Nephron (organoid): ENCODE data around the gene XXYLT1.
"Not testable (repeated sequence)": the region's sequence is repeated elsewhere in the genome, so short reads cannot be mapped to it uniquely, and the experiment has no call there.

Experiments
- H3K27ac Mint-ChIP-seq, 3 experiments: 2 replicates each; pipeline ENCODE4 v1.8.0; 2020; ENCODE audit warnings: mixed read lengths in 3 of 3, mild to moderate bottlenecking in 2 of 3, moderate library complexity in 1 of 3
- H3K27me3 Mint-ChIP-seq: 2 replicates; pipeline ENCODE4 v1.8.0; 2021; ENCODE audit warnings: low read depth, mild to moderate bottlenecking, moderate library complexity, mixed read lengths
- H3K36me3 Mint-ChIP-seq: 2 replicates; pipeline ENCODE4 v1.8.0; 2020; ENCODE audit warnings: low read depth, mixed read lengths
- H3K4me1 Mint-ChIP-seq: 2 replicates; pipeline ENCODE4 v1.8.0; 2020; ENCODE audit warnings: mixed read lengths
- H3K4me3 Mint-ChIP-seq, 3 experiments: 2 replicates each; pipeline ENCODE4 v1.8.0; 2020; ENCODE audit warnings: mild to moderate bottlenecking in 3 of 3, mixed read lengths in 3 of 3, moderate library complexity in 2 of 3
- H3K9me3 Mint-ChIP-seq: 2 replicates; pipeline ENCODE4 v1.8.0; 2020; ENCODE audit warnings: mixed read lengths
- TF ChIP-seq, protein P1 (sequence below), 3 experiments: fragments of 200-600 bp; sonication (generic); IDR thresholded peaks; one replicate each; pipeline ENCODE4 v1.5.0; 2021; ENCODE audit warnings: antibody characterized with exemption in 3 of 3; ENCODE audit not compliant: unreplicated experiment in 3 of 3

The XXYLT1 gene

DNA sequence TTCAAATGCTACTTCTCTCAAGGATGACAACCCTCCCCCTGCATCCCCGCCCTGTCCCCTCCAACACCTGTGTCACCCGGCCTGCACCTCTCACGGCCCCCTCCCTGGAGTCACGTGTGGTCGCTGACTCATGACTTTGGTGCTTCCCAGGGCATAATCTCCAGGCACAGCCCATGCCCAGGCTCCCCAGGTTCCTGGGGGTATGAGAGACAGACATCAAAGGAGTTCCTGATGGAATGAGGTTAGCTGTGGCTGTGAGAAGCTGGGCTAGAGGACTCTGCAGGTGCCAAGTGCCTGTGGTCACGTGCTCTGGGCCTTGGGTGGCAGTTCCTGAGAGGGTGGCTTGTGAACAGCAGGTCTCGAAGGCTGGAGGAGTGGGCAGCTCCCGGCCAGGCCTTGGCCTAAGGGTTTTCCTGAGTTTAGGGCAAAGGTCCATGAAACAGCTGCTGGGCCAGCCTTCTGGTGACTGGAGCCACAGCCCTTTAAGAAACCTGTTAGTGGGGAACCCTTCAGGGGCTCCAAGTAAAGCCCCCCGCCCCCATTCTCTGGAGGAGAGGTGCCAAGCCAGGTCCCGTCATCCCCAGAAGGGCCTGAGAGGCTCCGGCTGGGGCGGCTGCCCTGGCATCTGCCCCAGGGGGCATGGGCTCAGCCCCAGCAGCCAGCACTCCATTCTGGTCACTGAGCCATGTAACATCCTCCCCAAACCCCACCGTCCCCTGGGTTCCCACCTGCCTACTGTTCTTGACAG is 230.0 kb downstream of the XXYLT1 start:
- Mint-ChIP-seq H3K27me3 (peaks cover 25% of the 10 kb centered on the region), H3K36me3 (no peaks in the 10 kb centered on the region), H3K9me3 (peaks cover 7% of the 10 kb centered on the region), H3K27ac (no peak overlapping the region), H3K4me1 (peaks cover 28% of the 10 kb centered on the region), H3K4me3 (no peak overlapping the region)
- TF ChIP-seq, protein P1, sequence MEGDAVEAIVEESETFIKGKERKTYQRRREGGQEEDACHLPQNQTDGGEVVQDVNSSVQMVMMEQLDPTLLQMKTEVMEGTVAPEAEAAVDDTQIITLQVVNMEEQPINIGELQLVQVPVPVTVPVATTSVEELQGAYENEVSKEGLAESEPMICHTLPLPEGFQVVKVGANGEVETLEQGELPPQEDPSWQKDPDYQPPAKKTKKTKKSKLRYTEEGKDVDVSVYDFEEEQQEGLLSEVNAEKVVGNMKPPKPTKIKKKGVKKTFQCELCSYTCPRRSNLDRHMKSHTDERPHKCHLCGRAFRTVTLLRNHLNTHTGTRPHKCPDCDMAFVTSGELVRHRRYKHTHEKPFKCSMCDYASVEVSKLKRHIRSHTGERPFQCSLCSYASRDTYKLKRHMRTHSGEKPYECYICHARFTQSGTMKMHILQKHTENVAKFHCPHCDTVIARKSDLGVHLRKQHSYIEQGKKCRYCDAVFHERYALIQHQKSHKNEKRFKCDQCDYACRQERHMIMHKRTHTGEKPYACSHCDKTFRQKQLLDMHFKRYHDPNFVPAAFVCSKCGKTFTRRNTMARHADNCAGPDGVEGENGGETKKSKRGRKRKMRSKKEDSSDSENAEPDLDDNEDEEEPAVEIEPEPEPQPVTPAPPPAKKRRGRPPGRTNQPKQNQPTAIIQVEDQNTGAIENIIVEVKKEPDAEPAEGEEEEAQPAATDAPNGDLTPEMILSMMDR (IDR thresholded peaks at IDR 0.05; ENCODE audit: unreplicated experiment in 3 of 3): no peak

DNA sequence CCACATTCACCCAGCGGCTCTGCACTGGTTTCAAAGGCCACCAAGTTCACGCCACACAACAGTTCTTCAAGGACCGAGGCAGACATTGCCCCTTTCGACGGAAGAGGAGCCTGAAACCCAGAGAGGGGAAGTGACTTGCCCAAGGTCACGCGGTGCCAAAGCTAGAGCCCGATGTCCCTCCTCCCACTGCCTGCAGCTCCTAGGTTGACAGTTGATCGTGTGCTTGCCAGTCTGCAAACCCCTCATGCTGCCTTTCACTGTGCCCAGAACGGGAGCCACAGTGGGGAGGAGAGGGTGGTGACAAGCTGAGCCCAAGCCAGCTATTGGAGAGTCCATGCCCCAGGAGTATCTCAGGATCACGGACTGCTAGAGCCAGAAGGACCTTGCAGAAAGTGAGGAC is 230.9 kb downstream of the XXYLT1 start:
- H3K27me3 Mint-ChIP-seq: peaks cover 25% of the 10 kb centered on the region
- peaks cover 7% of the 10 kb centered on the region for H3K9me3 Mint-ChIP-seq
- TF ChIP-seq, protein P1 (IDR thresholded peaks at IDR 0.05; ENCODE audit: unreplicated experiment in 3 of 3): no peak
- H3K4me3 Mint-ChIP-seq: no peak overlapping the region
- no peaks in the 10 kb centered on the region for H3K36me3 Mint-ChIP-seq
- no peak overlapping the region for H3K27ac Mint-ChIP-seq
- H3K4me1 Mint-ChIP-seq: peaks cover 28% of the 10 kb centered on the region

DNA sequence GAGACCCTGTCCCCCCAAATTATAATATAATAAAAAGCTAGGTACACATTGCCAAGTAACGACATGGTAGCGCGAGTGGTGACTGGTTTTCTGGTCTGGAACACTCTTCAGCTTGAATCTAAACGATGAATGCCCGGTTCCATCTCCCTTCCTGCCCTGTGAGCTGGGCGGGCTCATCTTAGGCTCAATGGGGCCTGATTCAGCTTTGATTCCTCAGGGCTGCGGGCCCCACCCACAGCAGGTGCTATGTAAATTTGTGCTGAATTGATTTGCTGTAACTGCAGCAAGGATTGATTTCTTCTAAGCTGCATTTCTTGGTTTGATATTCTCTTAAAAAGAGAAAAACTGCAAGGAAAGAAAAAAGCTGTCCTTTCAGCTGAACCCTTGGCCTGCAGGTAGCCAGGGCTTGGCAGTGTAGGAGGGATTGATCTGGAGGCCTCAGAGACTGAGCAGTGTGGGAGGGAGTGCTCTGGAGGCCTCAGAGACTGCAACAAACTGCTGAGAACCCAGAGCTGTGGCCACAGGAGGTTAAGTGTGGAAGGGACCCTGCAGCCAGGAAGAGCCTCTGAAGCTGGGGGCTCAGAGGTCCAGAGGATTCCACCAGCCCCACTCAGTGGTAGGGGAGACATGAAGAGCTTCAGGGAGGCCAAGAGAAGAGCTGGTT is 231.6 kb downstream of the XXYLT1 start:
- Mint-ChIP-seq H3K9me3 (peaks cover 7% of the 10 kb centered on the region), H3K4me3 (no peak overlapping the region), H3K27me3 (peaks cover 26% of the 10 kb centered on the region), H3K36me3 (no peaks in the 10 kb centered on the region), H3K4me1 (peaks cover 28% of the 10 kb centered on the region), H3K27ac (peak overlapping the region in 2 of 3 experiments; percentile 32 to 41)
- TF ChIP-seq, protein P1 (IDR thresholded peaks at IDR 0.05; ENCODE audit: unreplicated experiment in 3 of 3): no peak

DNA sequence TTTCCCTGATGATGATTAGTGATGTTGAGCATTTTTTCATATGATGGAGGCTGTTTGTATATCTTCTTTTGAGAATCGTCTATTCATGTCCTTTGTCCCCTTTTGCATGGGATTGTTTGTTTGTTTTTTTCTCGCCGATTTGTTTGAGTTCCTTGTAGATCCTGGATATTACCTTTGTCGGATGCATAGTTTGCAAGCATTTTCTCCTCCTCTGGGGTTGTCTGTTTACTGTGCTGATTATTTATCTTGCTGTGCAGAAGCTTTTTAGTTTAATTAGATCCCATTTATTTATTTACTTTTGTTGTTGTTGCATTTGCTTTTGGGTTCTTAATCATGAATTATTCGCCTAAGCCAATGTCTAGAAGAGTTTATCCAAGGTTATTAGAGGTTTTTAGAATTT is 232.8 kb downstream of the XXYLT1 start:
- TF ChIP-seq, protein P1 (IDR thresholded peaks at IDR 0.05; ENCODE audit: unreplicated experiment in 3 of 3): no peak
- no peak overlapping the region for H3K4me3 Mint-ChIP-seq
- peaks cover 28% of the 10 kb centered on the region for H3K4me1 Mint-ChIP-seq
- no peak overlapping the region for H3K27ac Mint-ChIP-seq
- H3K36me3 Mint-ChIP-seq: no peaks in the 10 kb centered on the region
- H3K27me3 Mint-ChIP-seq: peaks cover 25% of the 10 kb centered on the region
- peaks cover 7% of the 10 kb centered on the region for H3K9me3 Mint-ChIP-seq

DNA sequence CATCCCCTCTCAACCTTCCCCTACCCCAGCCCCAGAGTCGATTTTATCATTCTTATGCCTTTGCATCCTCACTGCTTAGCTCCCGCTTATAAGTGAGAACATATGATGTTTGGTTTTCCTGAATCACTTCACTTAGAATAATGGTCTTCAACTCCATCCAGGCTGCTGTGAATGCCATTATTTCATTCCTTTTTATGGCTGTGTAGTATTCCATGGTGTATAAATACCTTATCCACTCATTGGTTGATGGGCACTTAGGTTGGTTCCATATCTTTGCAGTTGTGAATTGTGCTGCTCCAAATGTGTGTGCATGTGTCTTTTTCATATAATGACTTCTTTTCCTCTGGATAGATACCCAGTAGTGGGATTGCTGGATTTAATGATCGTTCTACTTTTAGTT is 233.4 kb downstream of the XXYLT1 start:
- H3K27me3 Mint-ChIP-seq: peaks cover 21% of the 10 kb centered on the region
- not testable (repeated sequence) for H3K4me3 Mint-ChIP-seq, H3K27ac Mint-ChIP-seq, H3K36me3 Mint-ChIP-seq, H3K9me3 Mint-ChIP-seq
- peaks cover 28% of the 10 kb centered on the region for H3K4me1 Mint-ChIP-seq

DNA sequence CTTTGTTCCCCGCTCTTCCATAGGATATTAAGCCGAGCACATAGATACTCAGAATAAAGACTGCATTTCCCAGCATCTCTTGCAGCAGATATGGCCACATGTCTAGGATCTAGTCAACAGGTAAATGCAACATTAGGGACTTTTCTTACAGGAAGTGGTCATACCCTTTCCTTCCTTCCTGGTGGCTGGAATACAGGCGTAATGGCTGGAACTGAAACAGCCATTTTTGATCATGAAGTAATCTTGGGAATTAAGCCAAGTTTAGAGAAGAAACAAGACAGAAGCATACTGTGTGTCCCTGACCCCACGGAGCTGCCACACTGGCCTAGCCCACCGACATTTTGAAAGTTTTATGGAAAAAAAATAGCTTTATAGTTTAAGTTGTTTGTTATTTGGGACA is 234.0 kb downstream of the XXYLT1 start:
- peaks cover 7% of the 10 kb centered on the region for H3K9me3 Mint-ChIP-seq
- H3K27me3 Mint-ChIP-seq: peaks cover 23% of the 10 kb centered on the region
- H3K36me3 Mint-ChIP-seq: no peaks in the 10 kb centered on the region
- H3K4me3 Mint-ChIP-seq: no peak overlapping the region
- H3K4me1 Mint-ChIP-seq: peaks cover 22% of the 10 kb centered on the region
- TF ChIP-seq, protein P1 (IDR thresholded peaks at IDR 0.05; ENCODE audit: unreplicated experiment in 3 of 3): no peak
- H3K27ac Mint-ChIP-seq: peak overlapping the region in 1 of 3 experiments; percentile 33
